Measurements from ENCODE around the gene KCNQ5.

DNA sequence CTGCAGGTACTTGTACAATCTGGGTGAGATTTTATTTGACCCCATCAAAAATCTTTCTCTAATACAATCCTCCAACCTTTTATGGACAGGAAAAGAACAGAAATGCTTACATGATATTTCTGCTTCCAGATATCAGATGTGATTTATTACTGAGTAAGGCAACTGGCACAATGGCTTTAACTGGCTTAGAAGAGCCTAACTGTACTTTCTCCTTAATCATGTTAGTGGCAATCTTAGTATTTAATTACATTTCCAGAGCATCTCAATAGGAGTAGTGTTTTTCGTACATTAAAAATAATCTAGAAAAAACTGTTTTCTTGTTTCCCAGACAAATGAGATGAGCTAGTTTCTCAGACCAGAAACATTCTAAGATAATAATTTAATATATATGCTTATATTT lies 251.6 kb downstream of the KCNQ5 start:
- no peak for TF ChIP-seq EZH2phosphoT487 (IDR thresholded peaks at IDR 0.05; ENCODE audit: borderline replicate concordance, low read length)
- TF ChIP-seq, protein P1, sequence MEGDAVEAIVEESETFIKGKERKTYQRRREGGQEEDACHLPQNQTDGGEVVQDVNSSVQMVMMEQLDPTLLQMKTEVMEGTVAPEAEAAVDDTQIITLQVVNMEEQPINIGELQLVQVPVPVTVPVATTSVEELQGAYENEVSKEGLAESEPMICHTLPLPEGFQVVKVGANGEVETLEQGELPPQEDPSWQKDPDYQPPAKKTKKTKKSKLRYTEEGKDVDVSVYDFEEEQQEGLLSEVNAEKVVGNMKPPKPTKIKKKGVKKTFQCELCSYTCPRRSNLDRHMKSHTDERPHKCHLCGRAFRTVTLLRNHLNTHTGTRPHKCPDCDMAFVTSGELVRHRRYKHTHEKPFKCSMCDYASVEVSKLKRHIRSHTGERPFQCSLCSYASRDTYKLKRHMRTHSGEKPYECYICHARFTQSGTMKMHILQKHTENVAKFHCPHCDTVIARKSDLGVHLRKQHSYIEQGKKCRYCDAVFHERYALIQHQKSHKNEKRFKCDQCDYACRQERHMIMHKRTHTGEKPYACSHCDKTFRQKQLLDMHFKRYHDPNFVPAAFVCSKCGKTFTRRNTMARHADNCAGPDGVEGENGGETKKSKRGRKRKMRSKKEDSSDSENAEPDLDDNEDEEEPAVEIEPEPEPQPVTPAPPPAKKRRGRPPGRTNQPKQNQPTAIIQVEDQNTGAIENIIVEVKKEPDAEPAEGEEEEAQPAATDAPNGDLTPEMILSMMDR (IDR thresholded peaks at IDR 0.05; ENCODE audit: low read depth, low read length, poor library complexity, severe bottlenecking): no peak

Measured in DOHH2 (cell line).